ENCODE measurements around the gene VN1R5.

DNA sequence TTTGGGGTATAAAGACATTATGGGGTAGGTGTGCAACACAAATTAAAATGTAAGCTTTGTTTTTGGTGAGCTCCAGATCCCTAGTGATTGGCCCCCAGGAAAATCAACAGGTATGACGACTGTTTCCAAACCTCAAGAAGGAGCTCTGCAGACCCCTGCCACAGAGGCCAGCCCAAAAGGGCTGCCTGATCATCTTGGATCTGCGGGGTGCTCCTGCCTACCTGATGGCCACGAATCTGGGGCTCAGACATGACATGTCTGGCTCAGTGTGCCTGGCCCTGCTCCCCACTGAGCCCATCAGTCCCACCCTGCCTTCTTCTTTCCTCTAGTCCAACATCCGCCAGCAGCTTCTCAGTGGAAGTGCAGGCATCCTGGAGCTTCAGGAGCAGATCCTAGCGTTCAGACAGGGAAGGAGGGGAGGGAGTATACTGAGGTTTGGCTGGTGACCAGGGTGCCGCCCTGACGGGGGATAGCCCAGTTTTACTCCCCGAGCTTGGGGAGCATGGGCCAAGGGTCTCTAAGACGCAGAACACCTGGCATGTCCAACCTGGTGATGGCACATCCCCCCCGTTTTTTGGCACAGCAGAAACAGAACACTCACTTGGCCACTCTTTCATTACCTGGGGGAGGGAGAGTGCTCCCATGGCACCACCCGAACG lies 44.0 kb downstream of the VN1R5 start:
- TF ChIP-seq, protein P1, sequence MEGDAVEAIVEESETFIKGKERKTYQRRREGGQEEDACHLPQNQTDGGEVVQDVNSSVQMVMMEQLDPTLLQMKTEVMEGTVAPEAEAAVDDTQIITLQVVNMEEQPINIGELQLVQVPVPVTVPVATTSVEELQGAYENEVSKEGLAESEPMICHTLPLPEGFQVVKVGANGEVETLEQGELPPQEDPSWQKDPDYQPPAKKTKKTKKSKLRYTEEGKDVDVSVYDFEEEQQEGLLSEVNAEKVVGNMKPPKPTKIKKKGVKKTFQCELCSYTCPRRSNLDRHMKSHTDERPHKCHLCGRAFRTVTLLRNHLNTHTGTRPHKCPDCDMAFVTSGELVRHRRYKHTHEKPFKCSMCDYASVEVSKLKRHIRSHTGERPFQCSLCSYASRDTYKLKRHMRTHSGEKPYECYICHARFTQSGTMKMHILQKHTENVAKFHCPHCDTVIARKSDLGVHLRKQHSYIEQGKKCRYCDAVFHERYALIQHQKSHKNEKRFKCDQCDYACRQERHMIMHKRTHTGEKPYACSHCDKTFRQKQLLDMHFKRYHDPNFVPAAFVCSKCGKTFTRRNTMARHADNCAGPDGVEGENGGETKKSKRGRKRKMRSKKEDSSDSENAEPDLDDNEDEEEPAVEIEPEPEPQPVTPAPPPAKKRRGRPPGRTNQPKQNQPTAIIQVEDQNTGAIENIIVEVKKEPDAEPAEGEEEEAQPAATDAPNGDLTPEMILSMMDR (conservative IDR thresholded peaks at IDR 0.05; ENCODE audit: low read length) = no peak
- no peak for TF ChIP-seq EZH2phosphoT487 (IDR thresholded peaks at IDR 0.05; ENCODE audit: borderline replicate concordance, low read depth, low read length)
